HepG2 (cell line): ENCODE data around the gene WIZ. TPM values are rescaled to one million over a fixed set of nuclear protein-coding genes. Genes with fewer than 3 reads are reported as not detected.

ENCODE experiments used
- ATAC-seq: fragments of 200-7000 bp; cut with Tn5 transposase; 3 replicates; pipeline ENCODE4 v1.9.1; 2020; ENCODE audit warnings: mild to moderate bottlenecking, moderate library complexity
- BruUV-seq: library from RNA; stranded (reverse); fragments of 400-500 nt; replicated peaks from 2 replicates; lab custom pipeline; 2021; lab: Mats Ljungman, UMichigan
- CTCF ChIA-PET: fragments of 300-600 bp; formaldehyde crosslinking; extraction: SDS; loops from one replicate; lab custom pipeline; 2021; ENCODE audit warnings: low total read pairs, inconsistent platforms, low intra/inter-chr PET ratio; lab: Yijun Ruan, JAX
- POLR2A ChIA-PET: fragments of 350-600 bp; sonication (Branson Sonifier 250); formaldehyde crosslinking; loops from one replicate; lab custom pipeline; 2020; ENCODE audit warnings: antibody characterized with exemption, inconsistent platforms; lab: Yijun Ruan, JAX
- DNase-seq: peaks from one replicate; pipeline ENCODE4 v3.0.0-alpha.2; 2015; ENCODE audit warnings: low spot score
- FAIRE-seq: peaks from 3 replicates; lab custom pipeline; 2011; peaks lifted over from hg19 to GRCh38; lab: Jason Lieb, UNC
- H2AFZ ChIP-seq: one replicate; pipeline ENCODE4 v1.6.1; 2011; ENCODE audit warnings: low read length, inconsistent platforms
- H3K27ac ChIP-seq: fragments of 300-600 bp; 3 replicates; pipeline ENCODE4 v1.8.0; 2011; ENCODE audit warnings: mixed run types, mild to moderate bottlenecking, mixed read lengths, low read length, inconsistent platforms; ENCODE audit not compliant: insufficient read depth; ENCODE audit errors: extremely low read length
- H3K27me3 ChIP-seq, 2 experiments: fragments of 200-600 bp in 1 of 2; 2 replicates in 1 of 2; 3 replicates in 1 of 2; pipeline versions ENCODE4 v1.6.0 to v1.8.0; 2011; ENCODE audit warnings: low read length in 2 of 2, mild to moderate bottlenecking in 2 of 2, moderate library complexity in 2 of 2, inconsistent platforms in 1 of 2; ENCODE audit not compliant: insufficient read depth in 2 of 2, control insufficient read depth in 1 of 2
- H3K36me3 ChIP-seq, 2 experiments: fragments of 200-600 bp in 1 of 2; replicated peaks in 1 of 2; 2 replicates in 1 of 2; 3 replicates in 1 of 2; pipeline versions ENCODE4 v1.5.1 to v1.8.0; 2011; ENCODE audit warnings: low read length in 2 of 2, inconsistent platforms in 1 of 2; ENCODE audit not compliant: insufficient read depth in 2 of 2, control insufficient read depth in 1 of 2
- H3K4me1 ChIP-seq: 2 replicates; pipeline ENCODE4 v1.5.1; 2012; ENCODE audit warnings: low read length, inconsistent platforms; ENCODE audit not compliant: insufficient read depth
- H3K4me2 ChIP-seq: 2 replicates; pipeline ENCODE4 v1.6.0; 2011; ENCODE audit warnings: low read depth, low read length, inconsistent platforms
- H3K4me3 ChIP-seq, 3 experiments: fragments of 200-600 bp in 1 of 3; sonication (generic), shearing (Covaris generic) in 1 of 3; replicated peaks in 1 of 3; 2 replicates each; pipeline ENCODE4 v1.5.1; 2011 to 2016; ENCODE audit warnings: low read length in 3 of 3, inconsistent platforms in 2 of 3, low read depth in 2 of 3, mild to moderate bottlenecking in 2 of 3, control low read depth in 1 of 3, mixed read lengths in 1 of 3; ENCODE audit not compliant: insufficient read depth in 1 of 3
- H3K79me2 ChIP-seq: one replicate; pipeline ENCODE4 v1.6.1; 2011; ENCODE audit warnings: low read length, inconsistent platforms; ENCODE audit not compliant: insufficient read depth
- H3K9ac ChIP-seq: 2 replicates; pipeline ENCODE4 v1.6.0; 2011; ENCODE audit warnings: mild to moderate bottlenecking, low read depth, low read length, inconsistent platforms; ENCODE audit not compliant: insufficient read depth
- H3K9me3 ChIP-seq: 2 replicates; pipeline ENCODE4 v1.5.1; 2012; ENCODE audit warnings: mild to moderate bottlenecking, low read length
- H4K20me1 ChIP-seq: 2 replicates; pipeline ENCODE4 v1.6.0; 2011; ENCODE audit warnings: inconsistent platforms, mild to moderate bottlenecking, low read length, moderate library complexity; ENCODE audit not compliant: insufficient read depth
- ARHGAP35 ChIP-seq: sonication (generic); formaldehyde crosslinking; IDR thresholded peaks from 2 replicates; pipeline ENCODE4 v1.9.0; 2022; ENCODE audit warnings: mild to moderate bottlenecking, inconsistent platforms, moderate library complexity, missing genetic modification reagents, borderline replicate concordance
- ETV5 ChIP-seq: IDR thresholded peaks from 2 replicates; pipeline ENCODE4 v1.6.1; 2018; ENCODE audit warnings: missing biosample characterization, missing genetic modification reagents, inconsistent platforms, borderline replicate concordance
- SKI ChIP-seq: fragments of 450-650 bp; IDR thresholded peaks from one replicate; pipeline ENCODE4 v1.6.1; 2018; ENCODE audit warnings: mild to moderate bottlenecking; ENCODE audit not compliant: partially characterized antibody
- ZMYM3 ChIP-seq: sonication (generic); formaldehyde crosslinking; IDR thresholded peaks from 2 replicates; pipeline ENCODE4 v1.5.1; 2020; ENCODE audit warnings: mild to moderate bottlenecking, missing genetic modification reagents
- ZNF724P ChIP-seq: sonication (generic); formaldehyde crosslinking; IDR thresholded peaks from 2 replicates; pipeline ENCODE4 v1.8.0; 2022; ENCODE audit warnings: missing genetic modification reagents, borderline replicate concordance
- WGBS: methylation state at CpG from one replicate; pipeline ENCODE4 v1.1.6; 2017; ENCODE audit warnings: low lambda C conversion rate; 5-methylcytosine and 5-hydroxymethylcytosine counted together
- in situ Hi-C: cut with HindIII; loops from 2 replicates; pipeline ENCODE4 v1.10.0; 2017; ENCODE audit warnings: low pct_unique_long_range_greater_than_20kb; ENCODE audit not compliant: extremely low pct_ligation_motif_present
- intact Hi-C: fragments of 100-400 bp; cut with micrococcal nuclease; formaldehyde crosslinking; loops from one replicate; pipeline ENCODE4 v1.10.0; 2022; ENCODE audit not compliant: unreplicated experiment
- polyA plus RNA-seq, 8 experiments: library from polyadenylated mRNA; depleted of rRNA in 3 of 8; stranded (reverse) in 7 of 8; unstranded in 1 of 8; fragments of >200 nt; fragmentation: Illumina TruSeq in 4 of 8; extraction: Trizol in 4 of 8; gene quantifications; 2 replicates each; pipeline versions ENCODE4 v1.2.1 to v1.2.3, GENCODE V29; 2011 to 2016; ENCODE audit warnings: low read depth in 4 of 8, missing spikeins in 1 of 8, mixed read lengths in 1 of 8; ENCODE audit not compliant: insufficient read depth in 1 of 8
- total RNA-seq, 5 experiments: library from RNA; depleted of rRNA; stranded (reverse); fragments of >200 nt; fragmentation: Illumina TruSeq; extraction: Trizol; gene quantifications; 2 replicates each; pipeline ENCODE4 v1.2.3, GENCODE V29; 2016; ENCODE audit warnings: low read depth in 1 of 5
- TF ChIP-seq, protein P1 (sequence below): IDR thresholded peaks from 2 replicates; pipeline ENCODE4 v1.6.1; 2016; ENCODE audit warnings: low read depth
- TF ChIP-seq, protein P2 (sequence below): sonication (generic); formaldehyde crosslinking; IDR thresholded peaks from 2 replicates; pipeline ENCODE4 v1.5.0; 2020; ENCODE audit warnings: missing genetic modification reagents, mild to moderate bottlenecking, borderline replicate concordance
- TF ChIP-seq, protein P3 (sequence below): sonication (generic); formaldehyde crosslinking; IDR thresholded peaks from 2 replicates; pipeline ENCODE4 v1.4.0; 2020; ENCODE audit warnings: mild to moderate bottlenecking, missing genetic modification reagents
- TF ChIP-seq, protein P4 (sequence below): sonication (generic); formaldehyde crosslinking; IDR thresholded peaks from 2 replicates; pipeline ENCODE4 v1.8.0; 2022; ENCODE audit warnings: low read depth, missing genetic modification reagents

WIZ gene
- total and polyA plus RNA-seq, 2 of the 13 experiments (the other 11 are each of a cell fraction or from before 2014, with no cell fraction given), result 4.7 to 4.8 TPM

DNA sequence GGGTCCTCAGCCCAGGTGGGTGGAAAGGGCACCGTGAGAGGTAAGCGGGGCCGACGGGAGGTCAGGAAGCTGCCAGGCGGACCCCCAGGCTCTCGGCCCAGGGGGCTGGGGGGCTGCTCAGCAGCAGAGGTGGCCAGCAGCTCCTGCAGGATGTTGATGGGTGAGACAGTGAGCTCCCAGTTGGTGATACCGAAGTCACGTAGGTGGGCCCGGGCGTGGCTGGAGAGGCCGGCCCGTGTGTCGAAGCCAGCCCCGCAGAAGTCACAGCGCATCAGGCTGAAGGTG lies 13.0 kb downstream of the WIZ start (continued):
- TF ChIP-seq, protein P1, sequence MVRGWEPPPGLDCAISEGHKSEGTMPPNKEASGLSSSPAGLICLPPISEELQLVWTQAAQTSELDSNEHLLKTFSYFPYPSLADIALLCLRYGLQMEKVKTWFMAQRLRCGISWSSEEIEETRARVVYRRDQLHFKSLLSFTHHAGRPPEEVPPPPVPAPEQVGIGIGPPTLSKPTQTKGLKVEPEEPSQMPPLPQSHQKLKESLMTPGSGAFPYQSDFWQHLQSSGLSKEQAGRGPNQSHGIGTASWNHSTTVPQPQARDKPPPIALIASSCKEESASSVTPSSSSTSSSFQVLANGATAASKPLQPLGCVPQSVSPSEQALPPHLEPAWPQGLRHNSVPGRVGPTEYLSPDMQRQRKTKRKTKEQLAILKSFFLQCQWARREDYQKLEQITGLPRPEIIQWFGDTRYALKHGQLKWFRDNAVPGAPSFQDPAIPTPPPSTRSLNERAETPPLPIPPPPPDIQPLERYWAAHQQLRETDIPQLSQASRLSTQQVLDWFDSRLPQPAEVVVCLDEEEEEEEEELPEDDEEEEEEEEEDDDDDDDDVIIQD (CRISPR knock-in tag), result no peak
- no peak for TF ChIP-seq ZMYM3 (CRISPR knock-in tag)
- no peak for TF ChIP-seq ETV5 (CRISPR knock-in tag)

DNA sequence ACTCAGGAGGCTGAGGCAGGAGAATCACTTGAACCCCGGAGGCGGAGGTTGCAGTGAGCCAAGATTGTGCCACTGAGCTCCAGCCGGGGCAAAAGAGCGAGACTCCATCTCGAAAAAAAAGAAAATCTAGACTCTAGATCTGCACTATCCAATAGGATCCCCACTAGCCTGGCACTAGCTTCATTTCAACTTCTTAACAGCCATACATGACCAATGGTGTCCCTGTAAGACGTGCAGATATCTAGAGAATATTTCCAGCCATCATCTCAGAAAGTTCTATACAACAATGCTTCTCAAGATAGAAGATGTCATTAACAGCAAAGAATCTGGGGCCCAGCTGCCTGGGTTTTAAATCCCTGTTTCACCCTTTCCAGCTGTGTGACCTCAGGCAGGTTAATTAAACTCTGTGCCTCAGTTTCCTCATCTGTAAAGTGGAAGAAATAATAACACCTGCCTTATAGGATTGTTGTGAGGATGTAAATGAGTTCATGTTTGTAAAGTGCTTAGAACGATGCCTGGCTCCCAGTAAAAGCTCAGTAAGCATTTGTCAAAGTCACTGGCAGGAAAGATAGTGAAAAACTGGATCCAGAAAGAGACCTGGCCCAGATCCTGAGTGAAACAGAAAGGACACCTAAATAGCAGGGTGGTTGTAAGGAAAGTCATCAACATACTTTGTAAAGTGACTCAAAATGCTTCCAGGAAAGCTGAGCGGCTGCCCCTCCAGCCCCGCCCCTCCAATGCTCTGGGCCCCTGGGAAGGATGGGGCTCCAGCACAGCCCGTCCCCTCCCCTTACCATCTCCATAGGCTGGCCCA lies 13.5 kb downstream of the WIZ start:
- Histone ChIP-seq H3K4me3 (no peak overlapping the region), H2AFZ (no peak overlapping the region), H3K4me2 (no peak overlapping the region), H3K79me2 (peaks cover 9% of the 10 kb centered on the region), H3K9me3 (no peaks in the 10 kb centered on the region), H4K20me1 (no peaks in the 10 kb centered on the region), H3K4me1 (peaks cover 45% of the 10 kb centered on the region), H3K9ac (no peak overlapping the region), H3K27ac (no peak overlapping the region), H3K36me3 (no peaks in the 10 kb centered on the region), H3K27me3 (no peaks in the 10 kb centered on the region; a peak in 1 of 5 replicates)
- ATAC-seq (no peak), FAIRE-seq (no peak), DNase-seq (no peak)
- ChIA-PET POLR2A (no interaction called here), CTCF (no interaction called here)
- in situ Hi-C loops (no loop called here), intact Hi-C loops (no loop called here)
- no TSS peak for BruUV-seq
- WGBS, result 93% methylated on average over 9 of the region's 10 CpGs
- TF ChIP-seq, protein P2, sequence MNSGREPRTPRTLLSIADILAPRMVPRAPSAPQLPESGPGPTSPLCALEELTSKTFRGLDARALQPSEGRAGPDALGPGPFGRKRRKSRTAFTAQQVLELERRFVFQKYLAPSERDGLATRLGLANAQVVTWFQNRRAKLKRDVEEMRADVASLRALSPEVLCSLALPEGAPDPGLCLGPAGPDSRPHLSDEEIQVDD, result no peak
- TF ChIP-seq SKI (no peak), ARHGAP35 (CRISPR knock-in tag) (no peak), ZNF724P (CRISPR knock-in tag) (no peak)
- TF ChIP-seq, protein P3, sequence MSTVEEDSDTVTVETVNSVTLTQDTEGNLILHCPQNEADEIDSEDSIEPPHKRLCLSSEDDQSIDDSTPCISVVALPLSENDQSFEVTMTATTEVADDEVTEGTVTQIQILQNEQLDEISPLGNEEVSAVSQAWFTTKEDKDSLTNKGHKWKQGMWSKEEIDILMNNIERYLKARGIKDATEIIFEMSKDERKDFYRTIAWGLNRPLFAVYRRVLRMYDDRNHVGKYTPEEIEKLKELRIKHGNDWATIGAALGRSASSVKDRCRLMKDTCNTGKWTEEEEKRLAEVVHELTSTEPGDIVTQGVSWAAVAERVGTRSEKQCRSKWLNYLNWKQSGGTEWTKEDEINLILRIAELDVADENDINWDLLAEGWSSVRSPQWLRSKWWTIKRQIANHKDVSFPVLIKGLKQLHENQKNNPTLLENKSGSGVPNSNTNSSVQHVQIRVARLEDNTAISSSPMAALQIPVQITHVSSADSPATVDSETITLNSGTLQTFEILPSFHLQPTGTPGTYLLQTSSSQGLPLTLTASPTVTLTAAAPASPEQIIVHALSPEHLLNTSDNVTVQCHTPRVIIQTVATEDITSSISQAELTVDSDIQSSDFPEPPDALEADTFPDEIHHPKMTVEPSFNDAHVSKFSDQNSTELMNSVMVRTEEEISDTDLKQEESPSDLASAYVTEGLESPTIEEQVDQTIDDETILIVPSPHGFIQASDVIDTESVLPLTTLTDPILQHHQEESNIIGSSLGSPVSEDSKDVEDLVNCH (CRISPR knock-in tag), result no peak
- TF ChIP-seq, protein P4, sequence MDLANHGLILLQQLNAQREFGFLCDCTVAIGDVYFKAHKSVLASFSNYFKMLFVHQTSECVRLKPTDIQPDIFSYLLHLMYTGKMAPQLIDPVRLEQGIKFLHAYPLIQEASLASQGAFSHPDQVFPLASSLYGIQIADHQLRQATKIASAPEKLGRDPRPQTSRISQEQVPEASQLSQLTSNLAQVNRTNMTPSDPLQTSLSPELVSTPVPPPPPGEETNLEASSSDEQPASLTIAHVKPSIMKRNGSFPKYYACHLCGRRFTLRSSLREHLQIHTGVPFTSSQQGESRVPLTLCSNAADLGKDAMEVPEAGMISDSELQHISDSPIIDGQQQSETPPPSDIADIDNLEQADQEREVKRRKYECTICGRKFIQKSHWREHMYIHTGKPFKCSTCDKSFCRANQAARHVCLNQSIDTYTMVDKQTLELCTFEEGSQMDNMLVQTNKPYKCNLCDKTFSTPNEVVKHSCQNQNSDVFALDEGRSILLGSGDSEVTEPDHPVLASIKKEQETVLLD (CRISPR knock-in tag), result no peak
